Keratinocyte (primary cell): ENCODE measurements around the gene HK1. TPM values are rescaled to one million over a fixed set of nuclear protein-coding genes. Genes with fewer than 3 reads are reported as not detected.
"Not testable (repeated sequence)": the region's sequence is repeated elsewhere in the genome, so short reads cannot be mapped to it uniquely, and the experiment has no call there.

ENCODE experiments used
- DNase-seq: peaks from one replicate; pipeline ENCODE4 v3.0.0-alpha.2; 2011; ENCODE audit warnings: low read depth, missing footprints, low spot score
- FAIRE-seq: peaks from 2 replicates; lab custom pipeline; 2011; peaks lifted over from hg19 to GRCh38; lab: Jason Lieb, UNC
- H2AFZ ChIP-seq: 2 replicates; pipeline ENCODE4 v1.6.0; 2012; ENCODE audit warnings: low read length, control low read depth, inconsistent platforms; ENCODE audit not compliant: control insufficient read depth
- H3K27ac ChIP-seq: 2 replicates; pipeline ENCODE4 v1.5.1; 2011; ENCODE audit warnings: low read length; ENCODE audit not compliant: control insufficient read depth, insufficient read depth
- H3K27me3 ChIP-seq: 3 replicates; pipeline ENCODE4 v1.6.0; 2011; ENCODE audit warnings: low read length; ENCODE audit not compliant: control insufficient read depth, insufficient read depth; ENCODE audit errors: extremely low read depth
- H3K36me3 ChIP-seq, 2 experiments: 2 replicates in 1 of 2; 3 replicates in 1 of 2; pipeline ENCODE4 v1.5.1; 2011; ENCODE audit warnings: low read length in 2 of 2, mild to moderate bottlenecking in 1 of 2; ENCODE audit not compliant: control insufficient read depth in 2 of 2, insufficient read depth in 2 of 2; ENCODE audit errors: extremely low read depth in 1 of 2
- H3K4me1 ChIP-seq: 3 replicates; pipeline ENCODE4 v1.5.1; 2011; ENCODE audit warnings: low read length; ENCODE audit not compliant: control insufficient read depth, insufficient read depth; ENCODE audit errors: extremely low read depth
- H3K4me2 ChIP-seq: 3 replicates; pipeline ENCODE4 v1.6.0; 2011; ENCODE audit warnings: low read depth, low read length; ENCODE audit not compliant: control insufficient read depth, insufficient read depth; ENCODE audit errors: extremely low read depth
- H3K4me3 ChIP-seq, 3 experiments: fragments of 200-600 bp in 1 of 3; sonication (generic) in 1 of 3; 2 replicates in 2 of 3; 3 replicates in 1 of 3; pipeline ENCODE4 v1.5.1; 2011 to 2016; ENCODE audit warnings: low read length in 3 of 3, mild to moderate bottlenecking in 3 of 3, control low read depth in 2 of 3, inconsistent platforms in 1 of 3, low read depth in 1 of 3, mixed read lengths in 1 of 3, mixed run types in 1 of 3, moderate library complexity in 1 of 3; ENCODE audit not compliant: control insufficient read depth in 2 of 3, insufficient read depth in 2 of 3; ENCODE audit errors: extremely low read depth in 1 of 3
- H3K79me2 ChIP-seq: 2 replicates; pipeline ENCODE4 v1.6.0; 2012; ENCODE audit warnings: low read length; ENCODE audit not compliant: control insufficient read depth, insufficient read depth
- H3K9ac ChIP-seq: 3 replicates; pipeline ENCODE4 v1.6.0; 2011; ENCODE audit warnings: low read length; ENCODE audit not compliant: control insufficient read depth, insufficient read depth; ENCODE audit errors: extremely low read depth
- H3K9me1 ChIP-seq: 3 replicates; pipeline ENCODE4 v1.6.0; 2011; ENCODE audit warnings: low read length; ENCODE audit not compliant: control insufficient read depth, insufficient read depth; ENCODE audit errors: extremely low read depth
- H3K9me3 ChIP-seq: 2 replicates; pipeline ENCODE4 v1.5.1; 2012; ENCODE audit warnings: low read depth, low read length; ENCODE audit not compliant: control insufficient read depth
- H4K20me1 ChIP-seq: 3 replicates; pipeline ENCODE4 v1.6.0; 2011; ENCODE audit warnings: low read length; ENCODE audit not compliant: control insufficient read depth, insufficient read depth; ENCODE audit errors: extremely low read depth
- CTCF ChIP-seq, 3 experiments: IDR thresholded peaks in 1 of 3; conservative IDR thresholded peaks in 1 of 3; optimal IDR thresholded peaks in 1 of 3; 2 replicates in 2 of 3; 3 replicates in 1 of 3; pipeline versions ENCODE3 to v1.5.1; 2011; ENCODE audit warnings: low read length in 3 of 3, mild to moderate bottlenecking in 3 of 3, moderate library complexity in 2 of 3, control low read depth in 1 of 3, inconsistent platforms in 1 of 3; ENCODE audit not compliant: insufficient read depth in 2 of 3; ENCODE audit errors: extremely low read depth in 1 of 3
- EZH2 ChIP-seq: IDR thresholded peaks from one replicate; pipeline ENCODE4 v1.6.1; 2012; ENCODE audit warnings: inconsistent platforms, mild to moderate bottlenecking, low read length, moderate library complexity
- dilution Hi-C: fragments of 300-500 bp; cut with MboI; formaldehyde crosslinking; loops from one replicate; pipeline ENCODE4 v1.7.0; 2020; ENCODE audit warnings: low sequenced_read_pairs; ENCODE audit not compliant: extremely low pct_ligation_motif_present
- polyA plus RNA-seq, 5 experiments: library from polyadenylated mRNA; depleted of rRNA in 3 of 5; stranded (reverse) in 3 of 5; stranded (forward) in 1 of 5; unstranded in 1 of 5; fragments of >200 nt; gene quantifications; 1 replicate in 1 of 5; 2 replicates in 3 of 5; 3 replicates in 1 of 5; pipeline versions ENCODE4 v1.2.1 to v1.2.3, GENCODE V29; 2011 to 2012; ENCODE audit warnings: missing spikeins in 2 of 5, low read depth in 1 of 5, low replicate concordance in 1 of 5

HK1 gene
- polyA plus RNA-seq, 1 donor (not counting 4 experiments of a cell fraction or from before 2014, with no cell fraction given) = 106 TPM

- no peaks in the 10 kb centered on the region for H3K27me3 ChIP-seq
- H3K79me2 ChIP-seq = peaks cover 76% of the 10 kb centered on the region
- H3K4me3 ChIP-seq = peak overlapping the region in 1 of 3 experiments; percentile 28
- peak overlapping the region; percentile 83 for H3K27ac ChIP-seq
- peak; percentile 56 to 61 (median 58) for TF ChIP-seq CTCF (optimal IDR thresholded peaks at IDR 0.05 in 1 of 3, IDR thresholded peaks at IDR 0.05 in 1 of 3, conservative IDR thresholded peaks at IDR 0.05 in 1 of 3; ENCODE audit: extremely low read depth in 1 of 3, insufficient read depth in 2 of 3, low read length in 3 of 3)
- no peak for TF ChIP-seq EZH2
- no peaks in the 10 kb centered on the region for H3K9me3 ChIP-seq
- DNase-seq = no peak
- H3K4me1 ChIP-seq = peaks cover 67% of the 10 kb centered on the region
- dilution Hi-C loops = no loop called here
- peak overlapping the region; percentile 74 for H3K4me2 ChIP-seq
- no peaks in the 10 kb centered on the region for H3K9me1 ChIP-seq
- FAIRE-seq = peak; percentile 5
- no peak overlapping the region for H2AFZ ChIP-seq
- H4K20me1 ChIP-seq = no peaks in the 10 kb centered on the region
- H3K36me3 ChIP-seq = peaks cover 5% of the 10 kb centered on the region in 2 experiments
- H3K9ac ChIP-seq = peak overlapping the region; percentile 57
Observed at GRCh38 chr10:69333205-69333604, 54.9 kb downstream of the HK1 start.

- H3K9ac ChIP-seq = peak overlapping the region; percentile 70
- H4K20me1 ChIP-seq, H2AFZ ChIP-seq, dilution Hi-C loops, DNase-seq, H3K9me1 ChIP-seq, H3K27me3 ChIP-seq, H3K4me3 ChIP-seq, FAIRE-seq, H3K9me3 ChIP-seq, H3K36me3 ChIP-seq: not testable (repeated sequence)
- peak overlapping the region; percentile 83 for H3K27ac ChIP-seq
- H3K4me2 ChIP-seq = peak overlapping the region; percentile 74
- peaks cover 68% of the 10 kb centered on the region for H3K4me1 ChIP-seq
- peaks cover 77% of the 10 kb centered on the region for H3K79me2 ChIP-seq
Observed at GRCh38 chr10:69333865-69334301, 55.6 kb downstream of the HK1 start.
